GM18519 (cell line): ENCODE data around the gene DDX1.
"Not testable (repeated sequence)": the region's sequence is repeated elsewhere in the genome, so short reads cannot be mapped to it uniquely, and the experiment has no call there.

Source experiments
- ATAC-seq: cut with Tn5 transposase; IDR thresholded peaks from one replicate; pipeline ENCODE4 v1.9.1; 2021; ENCODE audit warnings: mild to moderate bottlenecking, moderate library complexity; ENCODE audit not compliant: unreplicated experiment, low FRiP score

The DDX1 gene

DNA sequence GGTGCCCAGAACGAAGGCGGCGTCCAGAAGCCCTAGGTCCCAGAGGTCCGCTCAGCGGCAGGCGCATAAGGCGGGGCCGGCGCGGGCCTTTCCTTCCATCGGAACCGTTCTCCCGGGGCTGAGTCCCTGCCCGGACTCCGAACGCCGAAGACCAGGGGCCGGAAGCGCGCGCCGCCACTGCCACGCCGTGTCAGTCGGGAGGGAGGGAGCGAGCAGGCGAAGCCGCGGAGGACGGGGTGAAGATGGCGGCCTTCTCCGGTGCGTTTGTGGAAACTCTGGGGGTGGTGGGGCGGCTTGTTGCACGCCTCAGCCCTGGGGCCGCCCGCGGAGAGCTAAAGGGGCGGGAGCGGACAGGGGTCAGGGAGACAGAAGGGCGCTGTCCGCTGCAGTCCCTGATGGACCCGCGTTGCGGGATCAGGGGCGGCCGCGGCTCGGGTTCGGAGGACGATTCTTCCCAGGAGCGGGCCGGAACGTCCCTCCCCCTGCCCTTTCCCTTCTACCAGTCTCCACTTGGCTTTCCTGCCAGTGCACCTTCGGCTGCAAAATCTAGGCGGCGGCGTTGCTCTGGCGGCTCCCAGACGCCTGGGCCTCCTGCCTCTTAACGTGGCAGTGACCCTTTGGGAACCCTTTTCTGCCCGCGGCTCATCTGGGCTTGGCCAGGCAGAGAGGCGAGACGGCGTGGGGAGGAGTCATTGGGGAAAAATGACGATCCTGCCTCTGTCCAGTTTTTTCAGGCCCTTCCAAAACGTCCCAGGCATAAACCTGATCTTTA lies at the start of gene DDX1:
TSS of gene DDX1 (plus strand) at position 177 of the 772 bp plus-strand sequence. CDS start at position 243, 66 bp downstream.
- ATAC-seq: peak; percentile 89

DNA sequence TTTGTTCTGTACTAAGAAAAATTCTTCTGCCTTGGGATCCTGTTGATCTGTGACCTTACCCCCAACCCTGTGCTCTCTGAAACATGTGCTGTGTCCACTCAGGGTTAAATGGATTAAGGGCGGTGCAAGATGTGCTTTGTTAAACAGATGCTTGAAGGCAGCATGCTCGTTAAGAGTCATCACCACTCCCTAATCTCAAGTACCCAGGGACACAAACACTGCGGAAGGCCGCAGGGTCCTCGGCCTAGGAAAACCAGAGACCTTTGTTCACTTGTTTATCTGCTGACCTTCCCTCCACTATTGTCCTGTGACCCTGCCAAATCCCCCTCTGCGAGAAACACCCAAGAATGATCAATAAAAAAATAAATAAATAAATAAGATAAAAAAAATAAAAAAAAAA lies 49.4 kb upstream of the DDX1 start:
- not testable (repeated sequence) for ATAC-seq

DNA sequence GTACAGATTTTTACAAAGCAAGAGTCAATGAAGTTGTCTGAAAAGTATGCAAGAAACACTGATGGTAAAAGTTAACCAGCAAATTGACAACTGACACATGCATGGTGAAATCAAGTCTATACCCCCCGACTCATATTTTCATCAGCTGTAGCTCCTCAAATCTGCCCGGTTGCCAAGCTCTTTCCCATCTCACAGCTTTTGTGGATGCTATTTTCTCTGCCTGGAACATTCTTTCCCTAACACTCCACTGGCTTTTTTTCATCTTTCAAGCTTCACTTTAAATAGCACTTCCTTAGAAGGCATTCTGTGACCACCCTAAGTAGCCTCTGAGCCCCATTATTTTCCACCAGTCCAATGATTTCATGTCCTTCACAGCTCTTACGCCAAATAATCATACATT lies 48.6 kb upstream of the DDX1 start:
- no peak for ATAC-seq

DNA sequence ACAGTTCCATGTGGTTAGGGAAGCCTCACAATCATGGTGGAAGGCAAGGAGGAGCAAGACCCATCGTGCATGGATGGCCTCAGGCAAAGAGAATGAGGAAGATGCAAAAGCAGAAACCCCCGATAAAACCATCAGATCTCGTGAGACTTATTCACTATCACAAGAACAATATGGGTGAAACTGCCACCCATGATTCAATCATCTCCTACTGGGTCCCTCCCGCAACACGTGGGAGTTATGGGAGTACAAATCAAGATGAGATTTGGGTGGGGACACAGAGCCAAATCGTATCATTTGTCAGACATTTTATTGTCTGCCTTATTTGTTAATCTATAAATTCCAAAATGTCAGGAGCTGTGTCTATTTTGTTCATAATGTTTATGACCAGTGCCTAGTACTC lies 48.1 kb upstream of the DDX1 start:
- ATAC-seq: no peak

DNA sequence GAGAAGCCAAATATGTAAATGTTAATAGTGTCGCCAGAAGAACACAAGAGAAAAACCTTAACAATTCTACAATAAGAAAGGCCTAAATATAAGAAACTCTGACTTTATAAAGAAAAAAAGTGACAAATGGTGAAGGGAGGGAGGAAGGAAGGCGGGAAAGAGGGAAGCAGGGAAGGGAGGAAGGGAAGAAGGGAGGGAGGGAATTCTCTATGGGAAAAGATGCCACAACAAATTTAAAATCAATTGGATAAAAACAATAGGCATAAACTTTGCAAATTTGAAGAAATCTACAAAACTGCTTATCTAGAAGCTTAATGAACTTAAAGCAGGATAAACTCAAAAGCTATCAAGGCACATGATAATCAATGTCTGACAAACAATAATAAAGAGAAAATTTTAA lies 47.4 kb upstream of the DDX1 start:
- ATAC-seq: no peak

DNA sequence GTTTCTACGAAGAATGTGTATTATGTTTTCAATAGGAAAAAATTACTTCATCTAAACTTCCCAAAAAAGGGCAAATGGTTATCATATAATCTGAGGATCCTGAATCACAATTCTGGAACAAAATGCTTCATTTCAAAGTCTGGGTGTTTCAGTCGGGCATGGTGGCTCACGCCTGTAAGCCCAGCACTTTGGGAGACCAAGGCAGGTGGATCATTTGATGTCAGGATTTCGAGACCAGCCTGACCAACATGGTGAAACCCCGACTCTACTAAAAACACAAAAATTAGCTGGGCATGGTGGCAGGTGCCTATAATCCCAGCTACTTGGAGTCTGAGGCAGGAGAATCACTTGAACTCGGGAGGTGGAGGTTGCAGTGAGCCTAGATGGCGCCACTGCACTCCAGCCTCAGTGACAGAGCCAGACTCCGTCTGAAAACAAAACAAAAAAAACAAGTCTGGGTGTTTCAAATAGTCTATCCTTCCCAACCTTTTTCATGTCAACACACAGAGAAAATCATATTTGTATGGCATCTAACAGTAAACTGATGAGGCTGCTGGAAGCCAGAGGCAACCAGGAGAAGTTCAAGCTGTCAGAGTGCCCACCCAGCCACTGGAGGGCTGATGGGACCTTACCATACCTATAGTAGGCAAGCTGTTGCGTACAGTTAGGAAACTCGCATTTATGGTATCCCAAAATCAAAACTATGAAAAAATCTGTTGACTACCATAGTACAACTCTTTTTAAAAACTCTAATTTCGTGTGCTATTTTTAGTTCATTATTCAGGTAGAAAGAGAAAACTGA lies 45.2 kb upstream of the DDX1 start:
- ATAC-seq: no peak

DNA sequence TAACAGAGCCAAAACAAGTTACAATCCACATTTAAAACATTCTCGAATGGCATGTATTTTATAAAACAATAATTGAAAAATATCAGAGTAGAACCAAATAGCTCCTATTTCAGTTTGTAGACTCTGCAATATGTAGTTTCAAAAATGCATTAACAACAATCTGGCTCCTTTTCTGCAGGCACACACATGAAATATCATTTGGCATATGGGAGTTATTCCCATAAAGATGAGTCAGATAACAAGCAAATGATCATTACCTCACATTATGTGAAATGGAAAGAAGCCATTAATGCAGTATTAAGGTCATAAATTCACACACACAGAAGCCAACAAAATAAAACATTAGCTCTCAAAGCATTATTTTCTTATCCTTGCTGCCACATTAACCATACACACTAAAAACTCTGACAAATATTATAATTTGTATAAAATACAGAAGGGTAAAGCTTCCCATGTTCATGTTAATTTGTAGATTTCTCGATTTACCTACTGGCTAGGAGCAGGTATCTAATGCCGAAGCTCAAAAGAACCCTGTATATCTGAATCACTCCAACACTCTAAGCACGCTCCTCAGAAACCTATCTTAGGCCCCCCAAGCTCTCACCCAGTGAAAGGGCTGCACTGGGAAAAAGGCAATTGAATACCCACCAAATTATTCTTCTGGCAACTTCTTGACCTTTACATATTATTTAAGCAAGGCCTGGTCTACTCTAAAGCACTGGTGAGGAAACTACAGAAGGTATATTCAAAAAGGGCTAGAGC lies 44.4 kb upstream of the DDX1 start:
- no peak for ATAC-seq

DNA sequence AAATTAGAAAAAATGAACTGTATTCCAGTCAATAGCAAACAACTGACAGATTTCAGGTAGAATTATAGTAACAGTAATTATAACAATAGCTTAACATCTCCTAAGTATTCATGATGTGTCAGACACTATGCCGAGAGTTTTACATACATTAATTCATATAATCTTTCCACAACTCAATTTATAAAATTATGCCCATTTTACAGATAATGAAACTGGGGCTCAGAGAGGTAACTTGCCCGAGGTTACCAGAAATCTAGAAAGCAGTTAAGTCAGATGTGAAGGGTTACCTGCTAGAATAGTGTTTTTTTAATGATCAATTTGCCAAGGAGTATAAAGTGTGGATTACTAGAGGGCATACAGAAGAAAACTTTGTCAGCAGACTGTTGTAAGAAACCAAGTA lies 42.7 kb upstream of the DDX1 start:
- no peak for ATAC-seq

DNA sequence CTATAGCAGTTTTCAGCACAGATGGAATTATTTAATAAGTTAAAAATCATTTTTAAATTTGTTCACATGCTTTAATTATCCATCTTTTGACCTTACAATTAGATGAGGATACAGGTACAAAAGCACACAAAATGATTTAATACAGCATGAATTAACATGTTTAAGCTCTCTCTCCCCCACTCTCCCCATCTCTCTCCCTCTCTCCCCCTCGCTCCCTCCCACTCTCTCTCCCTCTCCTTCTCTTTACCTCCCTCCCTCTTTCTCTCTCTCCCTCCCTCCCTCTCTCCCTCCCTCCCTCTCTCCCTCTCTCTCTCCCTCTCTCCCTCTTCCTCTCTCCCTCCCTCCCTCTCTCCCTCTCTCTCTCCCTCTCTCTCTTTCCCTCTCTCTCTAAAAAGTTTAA lies 38.1 kb upstream of the DDX1 start:
- no peak for ATAC-seq

DNA sequence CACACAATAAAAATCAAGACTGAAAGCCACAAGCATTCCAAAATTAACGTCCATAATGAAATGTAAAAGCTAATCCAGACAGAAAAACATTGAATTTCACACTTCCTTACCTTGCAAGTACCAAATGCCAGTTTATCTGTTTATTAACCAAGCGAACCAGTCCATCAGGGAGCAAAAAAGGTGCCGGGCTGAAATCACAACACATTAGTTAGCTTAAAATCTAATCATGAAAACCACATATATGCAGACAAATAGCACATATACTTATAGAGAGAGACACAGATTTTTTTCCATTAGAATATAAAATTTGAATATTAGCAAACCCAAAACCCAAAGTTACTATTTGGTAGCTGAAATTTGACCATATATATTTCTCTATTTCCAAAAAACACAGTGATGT lies 37.7 kb upstream of the DDX1 start:
- ATAC-seq: no peak

DNA sequence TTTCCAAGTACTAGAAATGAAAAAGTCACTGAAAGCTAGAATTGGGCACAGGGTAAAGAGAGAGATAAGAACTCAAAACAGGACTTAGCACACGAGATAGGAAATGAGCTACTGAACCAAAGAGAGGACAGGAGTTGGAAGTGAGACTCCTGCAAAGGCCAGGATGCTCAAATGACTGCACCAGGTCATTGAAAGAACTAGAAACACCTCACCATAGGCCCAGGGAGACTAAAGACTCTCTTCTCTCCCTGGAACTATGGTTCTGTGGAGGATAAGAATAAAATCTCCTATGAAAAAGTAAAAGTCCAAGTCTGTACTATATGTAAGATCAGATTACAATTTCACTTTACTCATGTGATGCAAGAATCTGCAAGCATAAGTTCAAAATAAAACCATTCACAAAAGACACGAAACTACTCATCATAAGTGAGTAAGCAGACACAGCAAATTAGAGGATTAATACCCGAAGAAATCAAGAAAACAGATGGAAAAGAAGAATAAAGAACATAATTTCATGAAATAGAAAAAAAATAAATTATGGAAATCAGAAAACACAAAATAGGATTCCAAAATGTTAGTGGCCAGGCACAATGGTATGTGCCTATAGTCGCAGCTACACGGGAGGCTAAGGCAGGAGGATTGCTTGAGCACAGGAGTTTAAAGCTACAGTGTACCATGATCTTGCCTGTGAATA lies 37.0 kb upstream of the DDX1 start:
- ATAC-seq: no peak

DNA sequence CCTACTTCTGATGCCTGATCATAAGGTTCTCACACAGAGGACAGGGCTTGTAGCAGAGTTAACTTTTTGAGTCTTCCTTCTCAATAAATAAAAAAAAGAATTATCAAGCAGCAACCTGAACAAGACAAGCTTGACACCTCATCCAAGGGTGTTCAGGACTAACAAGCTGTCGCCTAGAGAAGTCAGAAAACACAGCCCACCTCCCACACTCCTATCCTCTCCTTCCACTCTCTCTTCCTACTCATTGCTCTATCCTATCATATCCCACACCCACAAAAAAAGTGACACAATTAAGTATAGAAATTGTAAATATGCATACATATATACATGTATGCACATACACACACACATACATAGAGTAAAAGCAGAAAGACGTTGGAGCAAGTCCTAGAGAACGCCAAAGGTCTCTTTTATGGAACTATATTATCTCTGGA lies 35.9 kb upstream of the DDX1 start:
- no peak for ATAC-seq

DNA sequence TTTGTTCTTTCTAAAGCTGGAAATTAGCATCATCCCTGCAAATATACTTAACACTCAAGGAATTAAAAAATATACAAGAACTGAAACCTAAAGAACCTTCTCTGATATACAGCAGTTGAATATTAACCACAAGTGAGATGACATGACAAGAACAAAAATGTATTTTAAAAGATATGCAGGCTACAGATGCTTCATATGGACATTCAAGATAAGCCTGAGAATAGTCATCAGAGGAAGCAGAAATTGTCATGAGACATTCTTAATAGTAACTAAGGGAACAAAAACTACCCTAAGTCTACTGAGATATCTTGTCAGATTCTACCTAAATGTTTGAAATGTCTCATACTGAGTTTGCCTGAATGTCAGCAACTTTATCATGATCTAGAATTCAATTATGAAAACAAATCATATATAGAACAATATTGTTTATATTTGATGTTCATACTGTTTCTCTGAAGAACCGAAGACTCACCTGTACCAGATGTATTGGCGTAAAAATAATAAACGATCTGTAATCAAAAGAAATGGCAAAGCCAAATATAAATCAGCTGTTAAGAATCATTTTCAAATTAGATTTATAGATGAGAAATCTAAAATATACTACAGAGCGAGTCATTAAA lies 35.2 kb upstream of the DDX1 start:
- ATAC-seq: no peak

DNA sequence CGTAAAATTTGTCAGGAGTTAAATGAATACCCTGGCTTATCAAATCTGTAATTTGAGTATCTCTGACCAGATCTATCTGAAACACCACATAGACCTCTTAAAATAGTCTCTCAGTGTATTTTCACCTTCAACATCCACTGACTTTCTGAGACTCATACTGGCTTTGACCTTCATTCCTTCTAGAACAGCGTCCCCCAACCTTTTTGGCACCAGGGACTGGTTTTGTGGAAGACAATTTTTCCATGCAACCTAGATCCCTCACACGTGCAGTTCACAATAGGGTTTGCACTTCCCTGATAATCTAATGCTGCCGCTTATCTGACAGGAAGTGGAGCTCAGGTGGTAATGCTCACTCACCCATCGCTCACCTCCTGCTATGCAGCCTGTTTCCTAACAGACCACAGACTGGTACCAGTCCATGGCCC lies 33.8 kb upstream of the DDX1 start:
- ATAC-seq: no peak

DNA sequence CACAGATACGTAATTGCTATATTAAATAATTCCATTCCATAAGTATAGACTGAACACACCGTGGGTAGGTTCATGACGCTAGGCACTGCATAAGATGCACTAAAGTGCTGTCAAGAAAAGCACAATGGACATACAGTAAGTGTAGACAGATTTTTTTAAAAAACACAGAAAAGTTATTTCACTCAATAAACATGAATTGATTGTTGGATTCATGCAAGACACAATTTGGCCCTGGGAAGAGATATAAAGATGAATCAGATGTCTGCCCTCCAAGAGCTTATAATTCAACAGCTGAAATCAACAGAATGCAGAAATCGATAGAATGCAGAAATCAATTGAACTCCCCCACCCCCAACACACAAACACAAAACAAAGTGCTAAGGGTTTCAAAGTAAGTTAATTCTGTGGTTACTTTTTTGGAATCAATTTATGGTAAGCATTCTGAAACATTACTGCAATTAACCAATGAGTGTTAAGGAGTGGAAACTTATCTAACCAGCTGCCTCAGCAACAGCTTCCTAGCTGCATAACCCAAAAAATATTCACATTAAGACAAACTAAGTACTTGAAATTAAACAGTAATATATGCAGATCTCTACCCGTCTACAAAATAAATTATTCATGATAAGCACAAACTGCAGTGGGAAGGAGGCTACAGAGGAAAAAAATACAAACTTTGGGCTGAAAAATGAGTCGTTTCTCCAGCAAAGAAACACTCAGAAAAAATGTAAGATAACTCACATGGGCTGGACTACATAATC lies 32.1 kb upstream of the DDX1 start:
- no peak for ATAC-seq

DNA sequence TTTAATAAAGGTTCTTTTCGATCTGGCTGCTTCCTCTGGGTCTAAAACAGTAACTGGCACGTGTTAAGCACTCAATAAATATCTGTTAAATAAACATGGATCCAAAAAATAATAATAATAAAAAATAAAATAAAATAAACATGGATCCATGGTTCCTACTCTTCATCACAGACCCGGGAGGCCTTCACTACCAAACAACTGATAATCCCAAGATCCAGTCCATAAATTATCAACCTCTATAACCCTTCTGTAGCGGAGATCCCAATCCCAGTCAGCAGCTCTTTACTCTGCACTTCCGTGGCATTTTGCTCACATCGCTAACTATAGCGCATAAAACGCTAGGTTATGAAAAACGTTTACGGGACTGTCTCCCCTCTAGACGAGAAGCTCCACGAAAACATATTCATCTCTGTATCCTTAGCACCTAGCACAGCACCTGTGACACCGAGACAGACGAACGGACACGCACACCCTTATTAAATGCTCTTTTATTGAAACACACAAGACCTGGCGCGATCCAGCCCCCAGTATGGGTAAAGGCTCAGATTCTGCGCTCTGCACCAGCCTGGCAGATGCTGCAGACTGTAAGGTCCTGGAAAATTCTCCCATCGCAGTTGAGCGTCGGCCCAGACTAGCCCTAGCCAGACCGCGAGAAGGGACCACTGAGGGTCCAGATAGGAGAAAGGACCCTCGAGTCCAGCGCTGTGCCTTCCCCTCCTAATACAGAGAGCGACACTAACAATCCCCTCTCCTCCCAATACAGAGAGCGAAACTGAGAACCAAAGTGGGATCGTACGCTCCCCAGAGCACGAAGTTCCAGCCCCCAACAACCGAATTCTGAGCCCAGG lies 31.3 kb upstream of the DDX1 start:
- ATAC-seq: no peak

DNA sequence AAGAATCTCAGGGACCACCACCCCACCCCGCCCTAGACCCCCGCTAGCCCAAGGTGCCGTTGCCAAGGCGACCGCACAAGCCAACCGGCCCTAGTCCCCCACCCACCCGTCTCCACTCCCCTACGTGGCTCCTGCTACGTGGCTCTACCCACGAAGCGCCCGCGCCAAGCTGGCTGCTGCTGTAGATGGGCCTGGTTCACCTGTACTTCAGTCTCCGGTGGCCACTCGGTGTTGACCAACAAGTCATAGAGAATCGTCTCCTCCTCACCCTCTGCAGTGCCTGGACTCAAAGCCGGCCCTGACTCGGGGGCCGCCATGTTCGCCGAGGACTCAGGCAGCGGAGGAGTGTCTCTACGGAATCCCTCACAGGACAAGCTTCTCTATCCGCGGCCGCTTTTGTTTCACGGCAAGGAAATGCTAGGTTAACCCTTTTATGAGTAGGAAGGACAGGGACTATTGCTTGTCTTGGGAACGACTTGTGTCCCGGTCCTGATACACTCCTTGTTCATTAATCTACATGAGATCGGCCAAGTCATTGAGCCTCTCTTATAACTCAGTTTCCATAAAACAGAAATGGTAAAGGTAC lies 30.6 kb upstream of the DDX1 start, which contains the start of gene NBAS:
TSS of gene NBAS (minus strand) at position 347 of the 586 bp plus-strand sequence. CDS start at position 317, 30 bp downstream.
- ATAC-seq: peak; percentile 76
